Left kidney (tissue), 2 donors: ENCODE results near the gene ALS2CL. TPM values are rescaled to one million over a fixed set of nuclear protein-coding genes. Genes with fewer than 3 reads are reported as not detected.
A peak's percentile ranks its signal among the peaks of the same experiment; 100 is the strongest.

ENCODE experiments used
- DNase-seq: peaks from one replicate; pipeline ENCODE4 v3.0.0-alpha.2; 2013
- polyA plus RNA-seq: library from polyadenylated mRNA; unstranded; fragments of 120-200 nt; gene quantifications from one replicate; pipeline ENCODE4 v1.2.1, GENCODE V29; 2013; ENCODE audit not compliant: insufficient read length

Gene ALS2CL
- polyA plus RNA-seq, 1 donor = 12.4 TPM

- no peak for DNase-seq
Observed at GRCh38 chr3:46634856-46635255, 58.6 kb downstream of the ALS2CL start.

DNA sequence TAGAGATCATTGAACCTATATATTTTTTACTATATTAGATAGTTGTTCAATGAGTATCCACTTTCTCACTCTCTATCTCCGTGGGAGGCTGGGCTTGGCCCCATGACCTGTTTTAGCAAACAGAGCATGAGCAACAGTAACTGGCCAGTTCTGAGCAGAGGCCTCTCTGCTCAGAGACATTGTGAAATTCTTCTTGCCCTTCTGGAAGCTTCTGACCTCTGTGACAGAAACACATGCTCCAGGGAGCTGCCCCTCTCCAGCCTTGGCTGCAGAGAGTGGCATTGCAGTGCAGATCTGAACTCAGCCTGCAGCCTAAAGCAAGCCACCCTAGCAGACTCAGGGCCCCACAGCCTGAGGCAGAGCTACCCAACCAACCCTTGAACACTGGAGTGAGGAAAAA is 60.7 kb downstream of the ALS2CL start:
- DNase-seq = no peak

DNA sequence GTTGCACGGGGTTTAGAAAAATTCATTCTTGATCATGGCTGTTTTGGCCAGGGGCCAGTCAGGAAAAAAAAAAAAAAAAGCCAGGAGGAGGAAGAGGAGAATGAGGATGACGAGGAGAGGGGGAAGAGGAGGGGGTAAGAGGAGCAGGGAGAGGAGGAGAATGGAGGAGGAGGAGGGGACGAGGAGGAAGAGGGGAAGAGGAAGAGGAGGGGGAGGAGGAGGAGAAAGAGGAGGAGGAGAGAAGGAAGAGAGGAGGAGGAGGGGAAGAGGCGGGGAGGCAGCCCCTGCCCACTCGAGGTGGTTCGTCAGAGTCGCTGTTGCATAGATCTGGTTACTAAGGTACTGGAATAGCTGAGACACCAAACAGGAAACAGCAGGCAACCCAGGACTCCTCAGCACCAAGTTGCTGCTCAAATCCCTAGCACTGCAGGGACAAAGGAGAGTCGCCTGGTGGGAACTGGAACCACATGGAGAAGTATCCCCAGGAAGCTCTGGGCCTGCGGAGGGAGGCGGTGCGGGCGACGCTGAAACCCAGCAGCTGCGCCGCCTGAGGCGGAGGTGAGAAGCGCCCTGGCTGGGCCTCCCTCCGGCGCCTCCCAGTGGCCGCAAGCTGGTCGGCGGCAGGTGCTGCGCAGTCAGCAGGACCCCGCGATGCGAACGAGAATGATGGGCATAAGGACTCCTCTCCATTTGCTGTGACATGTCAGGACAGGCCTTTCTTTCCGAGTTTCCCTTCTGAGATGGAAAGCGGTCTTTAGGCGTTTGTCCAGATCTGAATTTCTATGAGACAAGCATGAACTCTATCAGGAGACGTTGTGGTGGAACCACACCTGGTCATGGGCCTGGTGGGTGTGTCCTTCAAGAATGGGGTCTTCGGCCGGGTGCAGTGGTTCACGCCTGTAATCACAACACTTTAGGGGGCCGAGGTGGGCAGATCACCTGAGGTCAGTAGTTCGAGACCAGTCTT is 63.6 kb downstream of the ALS2CL start:
- DNase-seq = peak; percentile 85

DNA sequence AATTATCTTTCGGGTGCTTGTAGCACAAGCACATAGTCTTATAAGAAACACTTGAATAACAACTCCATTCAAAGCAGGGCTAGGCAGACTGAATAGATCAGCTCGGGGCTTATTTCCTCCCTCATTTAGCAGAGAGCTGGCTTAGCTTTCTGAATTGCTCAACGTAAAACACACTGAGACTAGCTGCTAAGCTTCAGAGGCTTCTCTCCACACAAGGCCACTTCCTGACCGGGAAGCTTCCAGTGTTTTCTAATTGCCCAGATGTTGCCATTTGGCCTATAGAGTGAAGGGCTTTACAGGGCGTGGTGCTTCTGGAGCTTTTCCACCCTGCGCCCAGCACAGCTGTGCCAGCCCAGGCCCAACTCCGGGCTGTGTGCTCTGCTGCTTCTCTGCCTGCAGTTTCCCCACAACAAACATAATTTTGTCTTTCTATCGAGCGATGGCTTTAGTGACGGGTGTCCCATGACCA is 64.5 kb downstream of the ALS2CL start:
- DNase-seq = no peak

DNA sequence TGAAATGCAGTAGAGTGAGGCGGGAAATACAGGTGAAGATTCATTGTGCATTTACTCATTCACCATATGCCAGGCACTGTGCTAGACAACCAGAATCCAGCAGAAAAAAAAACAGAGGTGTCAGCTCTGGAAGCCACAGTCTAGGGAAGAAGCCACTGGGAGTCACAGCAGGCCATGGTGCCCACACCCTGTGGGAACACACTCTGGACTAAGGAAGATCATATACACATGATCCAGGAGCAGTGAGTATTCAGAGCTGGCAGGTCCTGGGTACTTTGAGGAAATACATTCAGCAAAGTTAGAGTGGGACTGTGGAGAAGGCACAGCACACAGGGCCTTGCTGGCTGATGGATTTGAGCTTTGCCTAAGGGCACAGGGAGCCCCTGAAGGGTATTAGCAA is 66.4 kb downstream of the ALS2CL start:
- DNase-seq = no peak

DNA sequence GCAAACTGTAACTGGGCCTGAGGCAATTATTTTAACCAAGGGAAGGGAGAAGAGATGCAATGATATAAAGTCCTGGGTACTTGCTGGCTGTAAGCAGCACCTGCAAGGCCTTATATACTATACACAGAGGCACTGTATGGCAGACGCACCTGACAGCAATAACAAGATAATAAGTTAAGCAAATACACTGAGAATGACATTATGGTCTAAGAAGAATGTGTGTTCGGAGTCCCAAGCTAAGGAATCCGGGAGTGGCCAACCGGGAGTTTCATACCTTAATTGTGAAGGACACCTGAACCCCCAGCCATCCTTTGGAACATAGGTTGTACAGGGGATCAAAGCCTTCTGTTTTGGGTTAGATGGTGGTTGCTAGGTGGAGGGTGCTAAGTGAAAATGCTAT is 67.4 kb downstream of the ALS2CL start:
- DNase-seq = no peak

GRCh38 chr3:46624975-46625490 is 68.4 kb downstream of the ALS2CL start:
- DNase-seq = no peak

DNA sequence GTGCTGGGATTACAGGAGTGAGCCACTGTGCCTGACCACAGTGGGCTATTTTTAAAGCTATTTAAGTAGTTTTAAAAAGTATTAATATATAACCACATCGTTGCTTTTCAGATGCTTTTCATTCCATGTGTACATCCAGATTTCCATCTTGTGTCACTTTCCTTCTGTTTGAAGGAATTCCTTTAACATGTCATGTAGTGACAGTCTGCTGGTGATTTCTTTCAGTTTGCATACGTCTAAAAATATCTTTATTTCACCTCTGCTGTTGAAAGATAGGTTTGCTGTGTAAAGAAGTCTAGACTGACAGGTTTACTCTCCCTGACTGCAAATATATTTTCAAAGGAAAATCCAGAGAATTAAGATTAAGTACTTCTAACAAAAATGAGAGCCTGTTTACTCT is 68.9 kb downstream of the ALS2CL start:
- no peak for DNase-seq

DNA sequence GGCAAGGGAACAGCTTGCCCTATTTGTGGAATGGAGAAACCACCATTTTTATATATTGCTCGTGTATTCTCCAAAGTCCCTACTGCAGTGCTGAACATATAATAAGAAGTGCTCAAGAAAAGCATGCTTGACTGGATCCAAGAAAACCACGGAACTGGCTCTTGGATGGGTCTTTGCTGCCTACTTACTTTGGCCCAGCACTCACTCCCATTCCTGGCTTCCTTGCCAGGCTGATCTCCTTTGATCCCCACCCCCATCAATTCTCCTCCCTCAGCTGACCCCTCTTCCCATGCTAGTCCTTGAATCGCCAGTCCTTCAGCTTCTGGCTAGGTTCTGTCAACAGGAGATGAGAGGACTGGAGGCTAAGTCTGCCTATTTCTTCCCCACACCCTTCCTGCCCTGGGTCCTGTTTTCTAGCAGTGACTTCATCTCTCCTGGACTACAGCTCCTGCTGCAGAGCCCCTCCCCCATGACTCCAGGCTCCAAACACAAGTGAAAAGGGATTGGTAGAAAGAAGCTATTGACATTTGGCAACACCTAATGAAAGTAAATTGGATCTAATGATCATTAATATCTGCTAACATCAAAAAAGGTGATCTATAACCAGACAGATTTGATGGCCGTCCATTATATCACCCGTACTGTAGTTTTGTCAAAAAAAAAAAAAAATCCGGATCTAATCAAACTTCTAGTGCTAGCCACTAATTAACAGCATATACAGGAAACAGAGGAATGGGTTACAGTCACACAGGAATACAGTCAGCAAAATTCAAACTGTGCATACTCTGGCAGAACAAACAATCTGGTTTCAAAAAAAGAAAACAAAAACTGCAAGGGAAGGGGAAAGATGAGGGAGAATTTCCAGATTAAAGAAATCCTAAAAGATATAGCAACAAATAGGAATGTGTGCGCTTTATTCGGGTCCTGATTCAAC is 73.4 kb downstream of the ALS2CL start:
- DNase-seq = no peak

Other genes with a start within 250 kb of the ALS2CL start
- 1.7 TPM for gene LTF, start 228.8 kb downstream of the ALS2CL start, polyA plus RNA-seq
- not detected for gene RTP3, start 195.7 kb downstream of the ALS2CL start, polyA plus RNA-seq
- 1.8 TPM for gene LRRC2, start 127.4 kb downstream of the ALS2CL start, polyA plus RNA-seq
- not detected for gene FAM240A, start 81.2 kb downstream of the ALS2CL start, polyA plus RNA-seq
- gene TMIE, start 7.7 kb upstream of the ALS2CL start, polyA plus RNA-seq = 0.47 TPM
- 3.2 TPM for gene PRSS50, start 24.2 kb upstream of the ALS2CL start, polyA plus RNA-seq
- 20.1 TPM for gene MYL3, start 169.8 kb upstream of the ALS2CL start, polyA plus RNA-seq
- 178 TPM for gene PTH1R, start 184.0 kb upstream of the ALS2CL start, polyA plus RNA-seq